HepG2 (cell line): ENCODE measurements around the gene SNF8. TPM values are rescaled to one million over a fixed set of nuclear protein-coding genes. Genes with fewer than 3 reads are reported as not detected.
A peak's percentile ranks its signal among the peaks of the same experiment; 100 is the strongest.

Experiments
- ATAC-seq: fragments of 200-7000 bp; cut with Tn5 transposase; 3 replicates; pipeline ENCODE4 v1.9.1; 2020; ENCODE audit warnings: mild to moderate bottlenecking, moderate library complexity
- BruUV-seq: library from RNA; stranded (reverse); fragments of 400-500 nt; replicated peaks from 2 replicates; lab custom pipeline; 2021; lab: Mats Ljungman, UMichigan
- CTCF ChIA-PET: fragments of 300-600 bp; formaldehyde crosslinking; extraction: SDS; loops from one replicate; lab custom pipeline; 2021; ENCODE audit warnings: low total read pairs, inconsistent platforms, low intra/inter-chr PET ratio; lab: Yijun Ruan, JAX
- POLR2A ChIA-PET: fragments of 350-600 bp; sonication (Branson Sonifier 250); formaldehyde crosslinking; loops from one replicate; lab custom pipeline; 2020; ENCODE audit warnings: antibody characterized with exemption, inconsistent platforms; lab: Yijun Ruan, JAX
- DNase-seq: peaks from one replicate; pipeline ENCODE4 v3.0.0-alpha.2; 2015; ENCODE audit warnings: low spot score
- FAIRE-seq: peaks from 3 replicates; lab custom pipeline; 2011; peaks lifted over from hg19 to GRCh38; lab: Jason Lieb, UNC
- H2AFZ ChIP-seq: one replicate; pipeline ENCODE4 v1.6.1; 2011; ENCODE audit warnings: low read length, inconsistent platforms
- H3K27ac ChIP-seq: fragments of 300-600 bp; 3 replicates; pipeline ENCODE4 v1.8.0; 2011; ENCODE audit warnings: mixed run types, mild to moderate bottlenecking, mixed read lengths, low read length, inconsistent platforms; ENCODE audit not compliant: insufficient read depth; ENCODE audit errors: extremely low read length
- H3K27me3 ChIP-seq, 2 experiments: fragments of 200-600 bp in 1 of 2; 2 replicates in 1 of 2; 3 replicates in 1 of 2; pipeline versions ENCODE4 v1.6.0 to v1.8.0; 2011; ENCODE audit warnings: low read length in 2 of 2, mild to moderate bottlenecking in 2 of 2, moderate library complexity in 2 of 2, inconsistent platforms in 1 of 2; ENCODE audit not compliant: insufficient read depth in 2 of 2, control insufficient read depth in 1 of 2
- H3K36me3 ChIP-seq, 2 experiments: fragments of 200-600 bp in 1 of 2; replicated peaks in 1 of 2; 2 replicates in 1 of 2; 3 replicates in 1 of 2; pipeline versions ENCODE4 v1.5.1 to v1.8.0; 2011; ENCODE audit warnings: low read length in 2 of 2, inconsistent platforms in 1 of 2; ENCODE audit not compliant: insufficient read depth in 2 of 2, control insufficient read depth in 1 of 2
- H3K4me1 ChIP-seq: 2 replicates; pipeline ENCODE4 v1.5.1; 2012; ENCODE audit warnings: low read length, inconsistent platforms; ENCODE audit not compliant: insufficient read depth
- H3K4me2 ChIP-seq: 2 replicates; pipeline ENCODE4 v1.6.0; 2011; ENCODE audit warnings: low read depth, low read length, inconsistent platforms
- H3K4me3 ChIP-seq, 3 experiments: fragments of 200-600 bp in 1 of 3; sonication (generic), shearing (Covaris generic) in 1 of 3; replicated peaks in 1 of 3; 2 replicates each; pipeline ENCODE4 v1.5.1; 2011 to 2016; ENCODE audit warnings: low read length in 3 of 3, inconsistent platforms in 2 of 3, low read depth in 2 of 3, mild to moderate bottlenecking in 2 of 3, control low read depth in 1 of 3, mixed read lengths in 1 of 3; ENCODE audit not compliant: insufficient read depth in 1 of 3
- H3K79me2 ChIP-seq: one replicate; pipeline ENCODE4 v1.6.1; 2011; ENCODE audit warnings: low read length, inconsistent platforms; ENCODE audit not compliant: insufficient read depth
- H3K9ac ChIP-seq: 2 replicates; pipeline ENCODE4 v1.6.0; 2011; ENCODE audit warnings: mild to moderate bottlenecking, low read depth, low read length, inconsistent platforms; ENCODE audit not compliant: insufficient read depth
- H3K9me3 ChIP-seq: 2 replicates; pipeline ENCODE4 v1.5.1; 2012; ENCODE audit warnings: mild to moderate bottlenecking, low read length
- H4K20me1 ChIP-seq: 2 replicates; pipeline ENCODE4 v1.6.0; 2011; ENCODE audit warnings: inconsistent platforms, mild to moderate bottlenecking, low read length, moderate library complexity; ENCODE audit not compliant: insufficient read depth
- ATF7-NPFF ChIP-seq: sonication (generic); formaldehyde crosslinking; IDR thresholded peaks from 2 replicates; pipeline ENCODE4 v1.8.1; 2023; ENCODE audit warnings: mild to moderate bottlenecking, low read depth, missing genetic modification reagents, moderate library complexity
- CC2D1A ChIP-seq: sonication (generic); formaldehyde crosslinking; IDR thresholded peaks from 2 replicates; pipeline ENCODE4 v1.8.1; 2023; ENCODE audit warnings: mild to moderate bottlenecking, missing genetic modification reagents
- HMG20B ChIP-seq: conservative IDR thresholded peaks from 2 replicates; pipeline ENCODE4 v1.6.1; 2016; ENCODE audit warnings: missing genetic modification reagents, missing compliant biosample characterization
- IKZF1 ChIP-seq: fragments of 450-650 bp; IDR thresholded peaks from 2 replicates; pipeline ENCODE4 v1.7.1; 2016
- KDM4B ChIP-seq: sonication (generic); formaldehyde crosslinking; IDR thresholded peaks from 2 replicates; pipeline ENCODE4 v1.4.0; 2020; ENCODE audit warnings: missing genetic modification reagents
- MED1 ChIP-seq: sonication (generic); formaldehyde crosslinking; IDR thresholded peaks from 2 replicates; pipeline ENCODE4 v1.4.0; 2020; ENCODE audit warnings: missing genetic modification reagents
- NR2C2 ChIP-seq: sonication (generic); formaldehyde crosslinking; IDR thresholded peaks from 2 replicates; pipeline ENCODE4 v1.4.0; 2020; ENCODE audit warnings: missing genetic modification reagents, mild to moderate bottlenecking, moderate library complexity, borderline replicate concordance
- RORA ChIP-seq: sonication (generic); formaldehyde crosslinking; IDR thresholded peaks from 2 replicates; pipeline ENCODE4 v1.5.0; 2020; ENCODE audit warnings: mild to moderate bottlenecking, missing genetic modification reagents, moderate library complexity
- SKIL ChIP-seq: sonication (generic); formaldehyde crosslinking; IDR thresholded peaks from 2 replicates; pipeline ENCODE4 v1.8.0; 2022; ENCODE audit warnings: missing genetic modification reagents, mild to moderate bottlenecking, moderate library complexity, borderline replicate concordance
- TEAD3 ChIP-seq: optimal IDR thresholded peaks from 2 replicates; pipeline ENCODE3; 2016; ENCODE audit warnings: borderline replicate concordance
- TFDP2 ChIP-seq: sonication (generic); formaldehyde crosslinking; IDR thresholded peaks from 2 replicates; pipeline ENCODE4 v1.4.0; 2020; ENCODE audit warnings: missing genetic modification reagents
- ZNF121 ChIP-seq: sonication (generic); formaldehyde crosslinking; IDR thresholded peaks from 2 replicates; pipeline ENCODE4 v1.5.0; 2020; ENCODE audit warnings: mild to moderate bottlenecking, missing genetic modification reagents
- ZNF672 ChIP-seq: sonication (generic); formaldehyde crosslinking; IDR thresholded peaks from 2 replicates; pipeline ENCODE4 v1.8.1; 2022; ENCODE audit warnings: missing genetic modification reagents
- ZNF850 ChIP-seq: sonication (generic); formaldehyde crosslinking; conservative IDR thresholded peaks from 2 replicates; pipeline ENCODE4 v1.9.0; 2021; ENCODE audit warnings: mild to moderate bottlenecking, missing genetic modification reagents
- ZSCAN22 ChIP-seq: sonication (generic); formaldehyde crosslinking; IDR thresholded peaks from 2 replicates; pipeline ENCODE4 v1.4.0; 2020; ENCODE audit warnings: mild to moderate bottlenecking, missing genetic modification reagents
- WGBS: methylation state at CpG from one replicate; pipeline ENCODE4 v1.1.6; 2017; ENCODE audit warnings: low lambda C conversion rate; 5-methylcytosine and 5-hydroxymethylcytosine counted together
- in situ Hi-C: cut with HindIII; loops from 2 replicates; pipeline ENCODE4 v1.10.0; 2017; ENCODE audit warnings: low pct_unique_long_range_greater_than_20kb; ENCODE audit not compliant: extremely low pct_ligation_motif_present
- intact Hi-C: fragments of 100-400 bp; cut with micrococcal nuclease; formaldehyde crosslinking; loops from one replicate; pipeline ENCODE4 v1.10.0; 2022; ENCODE audit not compliant: unreplicated experiment
- polyA plus RNA-seq, 8 experiments: library from polyadenylated mRNA; depleted of rRNA in 3 of 8; stranded (reverse) in 7 of 8; unstranded in 1 of 8; fragments of >200 nt; fragmentation: Illumina TruSeq in 4 of 8; extraction: Trizol in 4 of 8; gene quantifications; 2 replicates each; pipeline versions ENCODE4 v1.2.1 to v1.2.3, GENCODE V29; 2011 to 2016; ENCODE audit warnings: low read depth in 4 of 8, missing spikeins in 1 of 8, mixed read lengths in 1 of 8; ENCODE audit not compliant: insufficient read depth in 1 of 8
- total RNA-seq, 5 experiments: library from RNA; depleted of rRNA; stranded (reverse); fragments of >200 nt; fragmentation: Illumina TruSeq; extraction: Trizol; gene quantifications; 2 replicates each; pipeline ENCODE4 v1.2.3, GENCODE V29; 2016; ENCODE audit warnings: low read depth in 1 of 5
- TF ChIP-seq, protein P1 (sequence below): sonication (generic); formaldehyde crosslinking; IDR thresholded peaks from 2 replicates; pipeline ENCODE4 v1.5.0; 2020; ENCODE audit warnings: mild to moderate bottlenecking, missing genetic modification reagents, borderline replicate concordance

SNF8 gene
- total and polyA plus RNA-seq, 2 of the 13 experiments (the other 11 are each of a cell fraction or from before 2014, with no cell fraction given) = 114 to 153 TPM

DNA sequence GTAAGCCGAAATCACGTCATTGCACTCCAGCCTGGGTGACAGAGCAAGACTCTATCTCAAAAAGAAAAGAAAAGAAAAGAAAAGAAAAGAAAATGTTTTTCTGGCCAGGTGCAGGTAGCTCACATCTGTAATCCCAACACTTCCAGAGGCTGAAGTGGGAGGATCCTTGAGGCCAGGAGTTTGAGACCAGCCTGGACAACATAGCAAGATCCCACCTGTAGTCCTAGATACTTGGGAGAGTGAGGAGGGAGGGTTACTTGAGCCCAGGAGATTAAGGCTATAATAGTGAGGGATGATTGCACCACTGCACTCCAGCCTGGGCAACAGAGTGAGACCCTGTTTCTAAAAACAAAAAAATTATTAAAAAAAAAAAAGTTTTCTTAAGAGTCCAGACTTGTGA, 54.6 kb downstream of the SNF8 start:
- Histone ChIP-seq H4K20me1 (no peaks in the 10 kb centered on the region), H2AFZ (no peak overlapping the region), H3K9me3 (no peaks in the 10 kb centered on the region), H3K27ac (no peak overlapping the region), H3K4me3 (no peak overlapping the region), H3K4me1 (peaks cover 49% of the 10 kb centered on the region), H3K27me3 (no peaks in the 10 kb centered on the region; a peak in 1 of 5 replicates), H3K9ac (no peak overlapping the region), H3K4me2 (no peak overlapping the region), H3K79me2 (peaks cover 22% of the 10 kb centered on the region), H3K36me3 (peaks cover under 1 to 5% of the 10 kb centered on the region in 2 experiments; a peak in 4 of 5 replicates)
- TF ChIP-seq CC2D1A (CRISPR knock-in tag) (no peak), RORA (CRISPR knock-in tag) (no peak), KDM4B (CRISPR knock-in tag) (no peak), ZNF850 (no peak), SKIL (no peak), ZNF121 (CRISPR knock-in tag) (peak; percentile 87), NR2C2 (CRISPR knock-in tag) (no peak)
- CTCF ChIA-PET = no interaction called here
- in situ Hi-C loops (no loop called here), intact Hi-C loops (no loop called here)
- POLR2A ChIA-PET = interaction anchor here (1.3 kb wide), 1 partner anchor 85 kb away, joined by 3 read pairs; no protein-coding TSS in a partner anchor
- BruUV-seq = no TSS peak
- DNase-seq = no peak
- no peak for ATAC-seq
- no peak for FAIRE-seq
- WGBS = 91% methylated on average over 2 of the region's 2 CpGs

DNA sequence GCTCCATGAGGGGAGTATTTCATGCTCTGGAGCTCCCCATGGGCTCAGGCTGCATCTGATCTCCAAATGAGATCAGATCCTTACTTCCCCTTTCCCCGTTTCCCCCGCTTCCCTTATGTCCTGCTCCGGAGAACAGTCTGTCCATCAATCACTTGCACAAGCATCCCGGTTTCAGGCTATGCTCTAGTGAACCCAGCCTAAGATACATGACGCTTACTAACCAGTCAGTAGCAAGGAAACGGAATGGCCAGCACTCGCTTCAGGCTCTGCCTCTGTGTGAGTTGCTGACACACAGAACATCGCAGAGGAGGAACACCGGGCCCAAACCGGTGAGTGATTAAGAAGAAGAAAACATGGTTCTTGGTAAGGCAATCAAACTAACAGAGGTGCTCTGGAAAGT, 61.5 kb downstream of the SNF8 start:
- no TSS peak for BruUV-seq
- in situ Hi-C loops = no loop called here
- no peak overlapping the region for H3K4me2 ChIP-seq
- H3K9me3 ChIP-seq = no peaks in the 10 kb centered on the region
- no peaks in the 10 kb centered on the region for H4K20me1 ChIP-seq
- H3K4me3 ChIP-seq = no peak overlapping the region
- CTCF ChIA-PET = no interaction called here
- DNase-seq (no peak), ATAC-seq (no peak), FAIRE-seq (no peak)
- 37% methylated on average over 10 of the region's 10 CpGs for WGBS
- H3K27ac ChIP-seq = no peak overlapping the region
- H2AFZ ChIP-seq = no peak overlapping the region
- H3K4me1 ChIP-seq = peaks cover 27% of the 10 kb centered on the region
- no peaks in the 10 kb centered on the region for H3K79me2 ChIP-seq
- POLR2A ChIA-PET = no interaction called here
- H3K27me3 ChIP-seq = peaks cover 0 to 9% of the 10 kb centered on the region in 2 experiments; a peak in 3 of 5 replicates
- intact Hi-C loops = no loop called here
- no peak overlapping the region for H3K9ac ChIP-seq
- no peaks in the 10 kb centered on the region for H3K36me3 ChIP-seq
- TF ChIP-seq ATF7-NPFF (CRISPR knock-in tag) = no peak
- TF ChIP-seq, protein P1, sequence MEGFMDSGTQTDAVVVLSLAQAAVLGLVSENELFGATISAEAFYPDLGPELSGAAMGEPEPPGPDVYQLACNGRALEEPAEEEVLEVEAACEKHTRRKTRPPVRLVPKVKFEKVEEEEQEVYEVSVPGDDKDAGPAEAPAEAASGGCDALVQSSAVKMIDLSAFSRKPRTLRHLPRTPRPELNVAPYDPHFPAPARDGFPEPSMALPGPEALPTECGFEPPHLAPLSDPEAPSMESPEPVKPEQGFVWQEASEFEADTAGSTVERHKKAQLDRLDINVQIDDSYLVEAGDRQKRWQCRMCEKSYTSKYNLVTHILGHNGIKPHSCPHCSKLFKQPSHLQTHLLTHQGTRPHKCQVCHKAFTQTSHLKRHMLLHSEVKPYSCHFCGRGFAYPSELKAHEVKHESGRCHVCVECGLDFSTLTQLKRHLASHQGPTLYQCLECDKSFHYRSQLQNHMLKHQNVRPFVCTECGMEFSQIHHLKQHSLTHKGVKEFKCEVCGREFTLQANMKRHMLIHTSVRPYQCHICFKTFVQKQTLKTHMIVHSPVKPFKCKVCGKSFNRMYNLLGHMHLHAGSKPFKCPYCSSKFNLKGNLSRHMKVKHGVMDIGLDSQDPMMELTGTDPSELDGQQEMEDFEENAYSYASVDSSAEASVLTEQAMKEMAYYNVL (CRISPR knock-in tag) = no peak
- no peak for TF ChIP-seq ZNF672 (CRISPR knock-in tag)
- no peak for TF ChIP-seq ZSCAN22 (CRISPR knock-in tag)
- no peak for TF ChIP-seq MED1 (CRISPR knock-in tag)
- TF ChIP-seq HMG20B (CRISPR knock-in tag) = no peak
- TF ChIP-seq TFDP2 (CRISPR knock-in tag) = no peak
- TF ChIP-seq TEAD3 (CRISPR knock-in tag) = no peak
- no peak for TF ChIP-seq IKZF1
